Effector memory CD4-positive, alpha-beta T cell (primary cell): Measurements from ENCODE around the gene UHMK1.

ENCODE experiments used
- DNase-seq, 3 donors: peaks; one replicate each; pipeline ENCODE4 v3.0.0-alpha.2; 2020
- H3K27ac ChIP-seq: 2 replicates; pipeline ENCODE4 v1.7.0; 2013; ENCODE audit warnings: mild to moderate bottlenecking, low read length, moderate library complexity; ENCODE audit not compliant: insufficient read depth, poor library complexity, severe bottlenecking
- H3K27me3 ChIP-seq: replicated peaks from 2 replicates; pipeline ENCODE4 v1.7.0; 2013; ENCODE audit warnings: mild to moderate bottlenecking, low read length; ENCODE audit not compliant: insufficient read depth, control insufficient read depth, poor library complexity, severe bottlenecking
- H3K36me3 ChIP-seq: 2 replicates; pipeline ENCODE4 v1.7.0; 2013; ENCODE audit warnings: mild to moderate bottlenecking, low read length, moderate library complexity; ENCODE audit not compliant: control insufficient read depth, insufficient read depth
- H3K4me1 ChIP-seq: 2 replicates; pipeline ENCODE4 v1.7.0; 2013; ENCODE audit warnings: low read length, mild to moderate bottlenecking; ENCODE audit not compliant: control insufficient read depth, insufficient read depth, poor library complexity, severe bottlenecking
- H3K4me3 ChIP-seq: 2 replicates; pipeline ENCODE4 v1.7.0; 2013; ENCODE audit warnings: low read length, low read depth, mild to moderate bottlenecking; ENCODE audit not compliant: insufficient read depth, poor library complexity, severe bottlenecking
- H3K9me3 ChIP-seq: 2 replicates; pipeline ENCODE4 v1.7.0; 2013; ENCODE audit warnings: mild to moderate bottlenecking, low read length, moderate library complexity; ENCODE audit not compliant: control insufficient read depth

Gene UHMK1

GRCh38 chr1:162548170-162548569 is 50.6 kb downstream of the UHMK1 start:
- Histone ChIP-seq H3K27ac (no peak overlapping the region), H3K4me1 (no peaks in the 10 kb centered on the region), H3K4me3 (no peak overlapping the region), H3K27me3 (no peaks in the 10 kb centered on the region), H3K9me3 (no peaks in the 10 kb centered on the region), H3K36me3 (no peaks in the 10 kb centered on the region)
- no peak for DNase-seq

GRCh38 chr1:162549001-162549400 is 51.4 kb downstream of the UHMK1 start:
- H3K36me3 ChIP-seq, result no peaks in the 10 kb centered on the region
- no peak overlapping the region for H3K4me3 ChIP-seq
- H3K27me3 ChIP-seq, result no peaks in the 10 kb centered on the region
- no peaks in the 10 kb centered on the region for H3K4me1 ChIP-seq
- no peak for DNase-seq
- H3K27ac ChIP-seq, result no peak overlapping the region
- no peaks in the 10 kb centered on the region for H3K9me3 ChIP-seq

GRCh38 chr1:162550925-162551324 is 53.3 kb downstream of the UHMK1 start:
- Histone ChIP-seq H3K4me3 (no peak overlapping the region), H3K9me3 (no peaks in the 10 kb centered on the region), H3K36me3 (no peaks in the 10 kb centered on the region), H3K4me1 (no peaks in the 10 kb centered on the region), H3K27ac (no peak overlapping the region), H3K27me3 (no peaks in the 10 kb centered on the region)
- DNase-seq, result no peak

GRCh38 chr1:162551969-162552683 is 54.5 kb downstream of the UHMK1 start:
- Histone ChIP-seq H3K4me1 (no peaks in the 10 kb centered on the region), H3K36me3 (no peaks in the 10 kb centered on the region), H3K27me3 (no peaks in the 10 kb centered on the region), H3K27ac (no peak overlapping the region), H3K9me3 (no peaks in the 10 kb centered on the region), H3K4me3 (no peak overlapping the region)
- no peak for DNase-seq

GRCh38 chr1:162552684-162553252 is 55.1 kb downstream of the UHMK1 start:
- H3K4me3 ChIP-seq, result no peak overlapping the region
- H3K27me3 ChIP-seq, result no peaks in the 10 kb centered on the region
- no peak overlapping the region for H3K27ac ChIP-seq
- H3K36me3 ChIP-seq, result no peaks in the 10 kb centered on the region
- DNase-seq, result no peak
- H3K9me3 ChIP-seq, result no peaks in the 10 kb centered on the region
- H3K4me1 ChIP-seq, result no peaks in the 10 kb centered on the region

- Histone ChIP-seq H3K27ac (no peak overlapping the region), H3K27me3 (no peaks in the 10 kb centered on the region), H3K36me3 (no peaks in the 10 kb centered on the region), H3K4me1 (no peaks in the 10 kb centered on the region), H3K4me3 (no peak overlapping the region), H3K9me3 (no peaks in the 10 kb centered on the region)
- no peak for DNase-seq
These were observed 56.6 kb downstream of the UHMK1 start for GRCh38 chr1:162554258-162554657.

GRCh38 chr1:162557536-162557935 is 59.9 kb downstream of the UHMK1 start:
- no peak overlapping the region for H3K27ac ChIP-seq
- DNase-seq, result no peak
- no peaks in the 10 kb centered on the region for H3K9me3 ChIP-seq
- H3K4me3 ChIP-seq, result no peak overlapping the region
- no peaks in the 10 kb centered on the region for H3K36me3 ChIP-seq
- no peaks in the 10 kb centered on the region for H3K27me3 ChIP-seq
- no peaks in the 10 kb centered on the region for H3K4me1 ChIP-seq

GRCh38 chr1:162560303-162561036 is 62.9 kb downstream of the UHMK1 start:
- Histone ChIP-seq H3K36me3 (no peaks in the 10 kb centered on the region), H3K27ac (peak overlapping the region; percentile 73), H3K9me3 (no peaks in the 10 kb centered on the region), H3K4me3 (peak overlapping the region; percentile 84), H3K4me1 (no peaks in the 10 kb centered on the region), H3K27me3 (no peaks in the 10 kb centered on the region)
- no peak for DNase-seq

GRCh38 chr1:162561037-162561615 is 63.5 kb downstream of the UHMK1 start:
- Histone ChIP-seq H3K36me3 (no peaks in the 10 kb centered on the region), H3K4me1 (no peaks in the 10 kb centered on the region), H3K27me3 (no peaks in the 10 kb centered on the region), H3K27ac (peak overlapping the region; percentile 73), H3K4me3 (peak overlapping the region; percentile 84), H3K9me3 (no peaks in the 10 kb centered on the region)
- peak; percentile 97 for DNase-seq
